Liver (tissue), 3 donors: Measurements from ENCODE around the gene SF3B1.

ENCODE experiments used
- FOXA1 ChIP-seq: IDR thresholded peaks from 2 replicates; pipeline ENCODE4 v1.6.1; 2016; ENCODE audit warnings: antibody characterized with exemption
- HNF4G ChIP-seq: IDR thresholded peaks from 2 replicates; pipeline ENCODE4 v1.6.1; 2016; ENCODE audit warnings: antibody characterized with exemption
- NR2F2 ChIP-seq: IDR thresholded peaks from 2 replicates; pipeline ENCODE4 v1.6.1; 2016; ENCODE audit warnings: antibody characterized with exemption
- RXRA ChIP-seq, 2 donors: IDR thresholded peaks; 2 replicates each; pipeline ENCODE4 v1.6.1; 2017 to 2018; ENCODE audit warnings: antibody characterized with exemption in 2 of 2, mild to moderate bottlenecking in 1 of 2
- SP1 ChIP-seq: IDR thresholded peaks from 2 replicates; pipeline ENCODE4 v1.6.1; 2018; ENCODE audit warnings: antibody characterized with exemption, mild to moderate bottlenecking
- TAF1 ChIP-seq: conservative IDR thresholded peaks from 2 replicates; pipeline ENCODE4 v1.6.1; 2016; ENCODE audit warnings: antibody characterized with exemption, mild to moderate bottlenecking
- YY1 ChIP-seq: IDR thresholded peaks from 2 replicates; pipeline ENCODE4 v1.6.1; 2016; ENCODE audit warnings: antibody characterized with exemption, mild to moderate bottlenecking
- TF ChIP-seq, protein P1 (sequence below): fragments of 150-350 bp; IDR thresholded peaks from 2 replicates; pipeline ENCODE4 v1.5.1; 2017; ENCODE audit warnings: improper control_type of control experiment, low read depth, low read length; ENCODE audit not compliant: missing input control
- TF ChIP-seq, protein P2 (sequence below): IDR thresholded peaks from 2 replicates; pipeline ENCODE4 v1.6.1; 2016; ENCODE audit warnings: antibody characterized with exemption
- TF ChIP-seq, protein P3 (sequence below): IDR thresholded peaks from 2 replicates; pipeline ENCODE4 v1.6.1; 2016; ENCODE audit warnings: antibody characterized with exemption
- TF ChIP-seq, protein P4 (sequence below): IDR thresholded peaks from 2 replicates; pipeline ENCODE4 v1.6.1; 2016; ENCODE audit warnings: antibody characterized with exemption
- TF ChIP-seq, protein P5 (sequence below): IDR thresholded peaks from 2 replicates; pipeline ENCODE4 v1.6.1; 2016; ENCODE audit warnings: antibody characterized with exemption, mild to moderate bottlenecking
- donor health status: healthy.
- donor health status: healthy.

DNA sequence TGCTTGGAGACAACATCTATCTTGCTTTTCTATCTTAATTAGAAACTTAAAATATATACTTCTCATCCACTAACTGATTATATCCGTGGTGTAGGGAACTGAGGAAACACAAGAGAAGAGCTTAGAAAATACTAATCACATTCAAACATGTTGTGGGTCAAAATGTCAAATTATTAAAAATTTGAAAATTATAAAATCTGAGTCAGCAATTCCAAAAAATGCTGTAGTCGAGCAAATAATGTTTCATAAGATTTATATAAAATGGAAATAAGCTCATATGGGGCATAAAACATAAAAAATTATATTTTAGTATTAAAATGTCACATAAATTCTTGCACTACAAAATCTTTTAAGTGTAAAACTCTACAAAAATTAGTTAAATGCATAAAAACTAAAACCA, 29.2 kb downstream of the SF3B1 start:
- TF ChIP-seq, protein P1, sequence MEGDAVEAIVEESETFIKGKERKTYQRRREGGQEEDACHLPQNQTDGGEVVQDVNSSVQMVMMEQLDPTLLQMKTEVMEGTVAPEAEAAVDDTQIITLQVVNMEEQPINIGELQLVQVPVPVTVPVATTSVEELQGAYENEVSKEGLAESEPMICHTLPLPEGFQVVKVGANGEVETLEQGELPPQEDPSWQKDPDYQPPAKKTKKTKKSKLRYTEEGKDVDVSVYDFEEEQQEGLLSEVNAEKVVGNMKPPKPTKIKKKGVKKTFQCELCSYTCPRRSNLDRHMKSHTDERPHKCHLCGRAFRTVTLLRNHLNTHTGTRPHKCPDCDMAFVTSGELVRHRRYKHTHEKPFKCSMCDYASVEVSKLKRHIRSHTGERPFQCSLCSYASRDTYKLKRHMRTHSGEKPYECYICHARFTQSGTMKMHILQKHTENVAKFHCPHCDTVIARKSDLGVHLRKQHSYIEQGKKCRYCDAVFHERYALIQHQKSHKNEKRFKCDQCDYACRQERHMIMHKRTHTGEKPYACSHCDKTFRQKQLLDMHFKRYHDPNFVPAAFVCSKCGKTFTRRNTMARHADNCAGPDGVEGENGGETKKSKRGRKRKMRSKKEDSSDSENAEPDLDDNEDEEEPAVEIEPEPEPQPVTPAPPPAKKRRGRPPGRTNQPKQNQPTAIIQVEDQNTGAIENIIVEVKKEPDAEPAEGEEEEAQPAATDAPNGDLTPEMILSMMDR = no peak
- TF ChIP-seq SP1 (no peak), YY1 (no peak), RXRA (IDR thresholded peaks at IDR 0.05) (no peak), HNF4G (no peak), TAF1 (no peak), FOXA1 (no peak), NR2F2 (no peak)
- TF ChIP-seq, protein P2, sequence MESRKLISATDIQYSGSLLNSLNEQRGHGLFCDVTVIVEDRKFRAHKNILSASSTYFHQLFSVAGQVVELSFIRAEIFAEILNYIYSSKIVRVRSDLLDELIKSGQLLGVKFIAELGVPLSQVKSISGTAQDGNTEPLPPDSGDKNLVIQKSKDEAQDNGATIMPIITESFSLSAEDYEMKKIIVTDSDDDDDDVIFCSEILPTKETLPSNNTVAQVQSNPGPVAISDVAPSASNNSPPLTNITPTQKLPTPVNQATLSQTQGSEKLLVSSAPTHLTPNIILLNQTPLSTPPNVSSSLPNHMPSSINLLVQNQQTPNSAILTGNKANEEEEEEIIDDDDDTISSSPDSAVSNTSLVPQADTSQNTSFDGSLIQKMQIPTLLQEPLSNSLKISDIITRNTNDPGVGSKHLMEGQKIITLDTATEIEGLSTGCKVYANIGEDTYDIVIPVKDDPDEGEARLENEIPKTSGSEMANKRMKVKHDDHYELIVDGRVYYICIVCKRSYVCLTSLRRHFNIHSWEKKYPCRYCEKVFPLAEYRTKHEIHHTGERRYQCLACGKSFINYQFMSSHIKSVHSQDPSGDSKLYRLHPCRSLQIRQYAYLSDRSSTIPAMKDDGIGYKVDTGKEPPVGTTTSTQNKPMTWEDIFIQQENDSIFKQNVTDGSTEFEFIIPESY = no peak
- TF ChIP-seq, protein P3, sequence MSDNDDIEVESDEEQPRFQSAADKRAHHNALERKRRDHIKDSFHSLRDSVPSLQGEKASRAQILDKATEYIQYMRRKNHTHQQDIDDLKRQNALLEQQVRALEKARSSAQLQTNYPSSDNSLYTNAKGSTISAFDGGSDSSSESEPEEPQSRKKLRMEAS = no peak
- TF ChIP-seq, protein P4, sequence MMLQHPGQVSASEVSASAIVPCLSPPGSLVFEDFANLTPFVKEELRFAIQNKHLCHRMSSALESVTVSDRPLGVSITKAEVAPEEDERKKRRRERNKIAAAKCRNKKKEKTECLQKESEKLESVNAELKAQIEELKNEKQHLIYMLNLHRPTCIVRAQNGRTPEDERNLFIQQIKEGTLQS = no peak
- TF ChIP-seq, protein P5, sequence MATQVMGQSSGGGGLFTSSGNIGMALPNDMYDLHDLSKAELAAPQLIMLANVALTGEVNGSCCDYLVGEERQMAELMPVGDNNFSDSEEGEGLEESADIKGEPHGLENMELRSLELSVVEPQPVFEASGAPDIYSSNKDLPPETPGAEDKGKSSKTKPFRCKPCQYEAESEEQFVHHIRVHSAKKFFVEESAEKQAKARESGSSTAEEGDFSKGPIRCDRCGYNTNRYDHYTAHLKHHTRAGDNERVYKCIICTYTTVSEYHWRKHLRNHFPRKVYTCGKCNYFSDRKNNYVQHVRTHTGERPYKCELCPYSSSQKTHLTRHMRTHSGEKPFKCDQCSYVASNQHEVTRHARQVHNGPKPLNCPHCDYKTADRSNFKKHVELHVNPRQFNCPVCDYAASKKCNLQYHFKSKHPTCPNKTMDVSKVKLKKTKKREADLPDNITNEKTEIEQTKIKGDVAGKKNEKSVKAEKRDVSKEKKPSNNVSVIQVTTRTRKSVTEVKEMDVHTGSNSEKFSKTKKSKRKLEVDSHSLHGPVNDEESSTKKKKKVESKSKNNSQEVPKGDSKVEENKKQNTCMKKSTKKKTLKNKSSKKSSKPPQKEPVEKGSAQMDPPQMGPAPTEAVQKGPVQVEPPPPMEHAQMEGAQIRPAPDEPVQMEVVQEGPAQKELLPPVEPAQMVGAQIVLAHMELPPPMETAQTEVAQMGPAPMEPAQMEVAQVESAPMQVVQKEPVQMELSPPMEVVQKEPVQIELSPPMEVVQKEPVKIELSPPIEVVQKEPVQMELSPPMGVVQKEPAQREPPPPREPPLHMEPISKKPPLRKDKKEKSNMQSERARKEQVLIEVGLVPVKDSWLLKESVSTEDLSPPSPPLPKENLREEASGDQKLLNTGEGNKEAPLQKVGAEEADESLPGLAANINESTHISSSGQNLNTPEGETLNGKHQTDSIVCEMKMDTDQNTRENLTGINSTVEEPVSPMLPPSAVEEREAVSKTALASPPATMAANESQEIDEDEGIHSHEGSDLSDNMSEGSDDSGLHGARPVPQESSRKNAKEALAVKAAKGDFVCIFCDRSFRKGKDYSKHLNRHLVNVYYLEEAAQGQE = no peak
